COLO829 (cell line): ENCODE results near the gene TMEM131.
"Not testable (repeated sequence)": the region's sequence is repeated elsewhere in the genome, so short reads cannot be mapped to it uniquely, and the experiment has no call there.

Source experiments
- DNase-seq: peaks from one replicate; pipeline ENCODE4 v3.0.0; 2012; ENCODE audit warnings: low spot score

TMEM131 gene

GRCh38 chr2:97858442-97858841, 137.3 kb downstream of the TMEM131 start:
- no peak for DNase-seq

GRCh38 chr2:97857553-97857952, 138.2 kb downstream of the TMEM131 start:
- DNase-seq = no peak

- peak; percentile 36 for DNase-seq
Observed at GRCh38 chr2:97853057-97853456, 142.7 kb downstream of the TMEM131 start.

GRCh38 chr2:97851172-97851571, 144.6 kb downstream of the TMEM131 start:
- DNase-seq = no peak

- no peak for DNase-seq
Observed at GRCh38 chr2:97849881-97850528, 145.7 kb downstream of the TMEM131 start.

- no peak for DNase-seq
Observed at GRCh38 chr2:97848306-97848705, 147.4 kb downstream of the TMEM131 start.

GRCh38 chr2:97846716-97847115, 149.0 kb downstream of the TMEM131 start:
- not testable (repeated sequence) for DNase-seq

GRCh38 chr2:97845818-97846217, 149.9 kb downstream of the TMEM131 start:
- DNase-seq = no peak

- DNase-seq = no peak
Observed at GRCh38 chr2:97845133-97845532, 150.6 kb downstream of the TMEM131 start.

GRCh38 chr2:97844311-97844859, 151.4 kb downstream of the TMEM131 start:
- no peak for DNase-seq

- DNase-seq = no peak
Observed at GRCh38 chr2:97840198-97840597, 155.6 kb downstream of the TMEM131 start.

GRCh38 chr2:97834610-97835009, 161.1 kb downstream of the TMEM131 start:
- no peak for DNase-seq

GRCh38 chr2:97831121-97831520, 164.6 kb downstream of the TMEM131 start:
- DNase-seq = no peak

GRCh38 chr2:97829255-97829654, 166.5 kb downstream of the TMEM131 start:
- not testable (repeated sequence) for DNase-seq

GRCh38 chr2:97827013-97827412, 168.7 kb downstream of the TMEM131 start:
- DNase-seq = not testable (repeated sequence)

GRCh38 chr2:97826266-97826847, 169.4 kb downstream of the TMEM131 start:
- DNase-seq = not testable (repeated sequence)

- not testable (repeated sequence) for DNase-seq
Observed at GRCh38 chr2:97824011-97824410, 171.7 kb downstream of the TMEM131 start.

- not testable (repeated sequence) for DNase-seq
Observed at GRCh38 chr2:97821862-97822261, 173.9 kb downstream of the TMEM131 start.

GRCh38 chr2:97819754-97820153, 176.0 kb downstream of the TMEM131 start:
- DNase-seq = no peak

GRCh38 chr2:97816411-97816810, 179.3 kb downstream of the TMEM131 start:
- no peak for DNase-seq

- DNase-seq = no peak
Observed at GRCh38 chr2:97812931-97813330, 182.8 kb downstream of the TMEM131 start.

- no peak for DNase-seq
Observed at GRCh38 chr2:97808816-97809215, 186.9 kb downstream of the TMEM131 start.

GRCh38 chr2:97806738-97807618, 188.8 kb downstream of the TMEM131 start:
- DNase-seq = peak; percentile 79
